GM18951 (cell line): ENCODE results near the gene FRS3.

Experiments used
- POLR2A ChIP-seq: IDR thresholded peaks from 4 replicates; pipeline ENCODE4 v1.6.1; 2011; ENCODE audit warnings: mild to moderate bottlenecking; ENCODE audit not compliant: insufficient read length, insufficient read depth; ENCODE audit errors: extremely low read depth
- in situ Hi-C: fragments of 300-500 bp; cut with MboI; formaldehyde crosslinking; loops from one replicate; pipeline ENCODE4 v1.12.0; 2022; ENCODE audit warnings: low sequenced_read_pairs, mixed read lengths, inconsistent platforms; ENCODE audit not compliant: unreplicated experiment

The FRS3 gene

DNA sequence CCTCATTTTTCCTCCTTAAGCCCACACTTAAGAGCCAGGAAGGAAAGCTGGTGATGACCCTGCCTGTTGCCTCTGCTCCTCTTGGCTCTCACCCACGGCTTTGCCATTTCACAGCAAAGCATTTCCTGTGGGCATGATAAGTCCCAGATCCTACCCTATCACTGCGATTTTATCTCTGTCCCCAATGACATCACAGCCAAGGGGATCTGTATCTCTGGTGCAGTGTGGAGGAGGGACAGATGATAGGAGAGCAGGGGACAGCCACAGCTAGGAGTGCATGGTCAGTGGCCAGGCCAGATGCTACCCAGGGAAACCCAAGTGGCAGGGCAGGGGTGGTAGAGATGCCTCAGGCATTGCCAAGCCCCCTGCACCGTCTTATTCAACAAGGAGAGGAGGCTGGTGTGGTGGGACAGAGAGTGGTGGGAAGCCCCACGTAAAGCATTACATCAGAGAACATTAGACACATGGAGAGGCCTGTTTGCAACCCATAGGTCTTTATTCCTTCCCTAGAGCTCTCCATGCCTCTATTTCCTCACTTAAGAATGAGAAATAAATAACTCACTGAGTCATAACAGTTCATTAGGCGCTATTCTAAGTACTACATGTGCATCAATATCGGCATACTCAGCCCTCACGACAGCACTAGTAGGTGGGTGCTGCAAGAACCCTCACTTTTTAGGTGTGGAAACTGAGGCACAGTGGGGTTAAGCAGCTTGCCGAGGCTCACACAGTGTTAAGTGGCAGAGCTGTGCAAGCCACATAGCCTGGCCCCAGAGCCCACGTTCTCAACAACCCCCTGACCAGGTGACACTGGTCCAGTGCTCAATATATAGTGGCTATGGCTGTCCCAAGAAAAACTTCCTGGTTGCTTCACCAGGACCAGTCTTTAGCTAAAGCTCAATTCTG lies 48.9 kb downstream of the FRS3 start:
- TF ChIP-seq POLR2A, result peak; percentile 20
- in situ Hi-C loops, result no loop called here

DNA sequence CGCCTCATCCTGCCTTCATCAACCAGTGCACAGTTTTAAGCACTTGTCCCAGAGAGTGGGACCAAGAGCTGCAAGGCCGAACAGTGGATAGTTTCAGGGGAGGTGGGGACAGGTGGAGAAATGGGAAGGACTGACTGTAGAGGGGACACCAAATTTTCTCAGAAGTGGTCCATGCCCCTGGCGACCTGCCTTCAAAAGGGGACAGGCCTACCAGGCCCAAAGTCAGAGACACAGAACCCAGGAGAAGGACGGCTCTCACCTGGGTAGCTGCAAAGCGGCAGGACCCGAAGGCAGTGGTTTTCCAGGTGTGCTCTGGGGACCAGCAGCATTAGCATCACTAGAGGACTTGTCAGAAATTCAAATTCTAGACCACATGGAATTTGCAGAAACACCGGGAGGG lies 50.1 kb downstream of the FRS3 start:
- no peak for TF ChIP-seq POLR2A
- in situ Hi-C loops, result no loop called here

DNA sequence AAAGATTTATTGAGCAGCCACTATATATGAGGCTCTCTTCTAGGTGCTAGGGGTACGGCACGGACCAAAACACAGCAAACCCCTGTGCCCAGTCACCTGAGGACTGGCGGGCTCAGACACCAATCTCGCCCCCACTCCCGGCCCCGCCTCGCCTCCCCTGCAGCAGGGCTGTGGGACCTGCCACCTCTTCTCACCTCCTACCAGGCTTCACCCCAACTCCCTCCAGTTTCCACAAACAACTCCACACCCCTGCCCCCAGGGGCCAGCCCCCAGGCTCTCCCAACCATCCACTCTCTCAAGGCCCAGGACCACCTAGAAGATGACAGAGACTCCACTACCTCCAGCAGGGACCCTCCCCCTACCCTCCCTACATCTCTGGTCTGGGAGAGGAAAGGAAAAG lies 50.7 kb downstream of the FRS3 start:
- in situ Hi-C loops, result no loop called here
- no peak for TF ChIP-seq POLR2A

DNA sequence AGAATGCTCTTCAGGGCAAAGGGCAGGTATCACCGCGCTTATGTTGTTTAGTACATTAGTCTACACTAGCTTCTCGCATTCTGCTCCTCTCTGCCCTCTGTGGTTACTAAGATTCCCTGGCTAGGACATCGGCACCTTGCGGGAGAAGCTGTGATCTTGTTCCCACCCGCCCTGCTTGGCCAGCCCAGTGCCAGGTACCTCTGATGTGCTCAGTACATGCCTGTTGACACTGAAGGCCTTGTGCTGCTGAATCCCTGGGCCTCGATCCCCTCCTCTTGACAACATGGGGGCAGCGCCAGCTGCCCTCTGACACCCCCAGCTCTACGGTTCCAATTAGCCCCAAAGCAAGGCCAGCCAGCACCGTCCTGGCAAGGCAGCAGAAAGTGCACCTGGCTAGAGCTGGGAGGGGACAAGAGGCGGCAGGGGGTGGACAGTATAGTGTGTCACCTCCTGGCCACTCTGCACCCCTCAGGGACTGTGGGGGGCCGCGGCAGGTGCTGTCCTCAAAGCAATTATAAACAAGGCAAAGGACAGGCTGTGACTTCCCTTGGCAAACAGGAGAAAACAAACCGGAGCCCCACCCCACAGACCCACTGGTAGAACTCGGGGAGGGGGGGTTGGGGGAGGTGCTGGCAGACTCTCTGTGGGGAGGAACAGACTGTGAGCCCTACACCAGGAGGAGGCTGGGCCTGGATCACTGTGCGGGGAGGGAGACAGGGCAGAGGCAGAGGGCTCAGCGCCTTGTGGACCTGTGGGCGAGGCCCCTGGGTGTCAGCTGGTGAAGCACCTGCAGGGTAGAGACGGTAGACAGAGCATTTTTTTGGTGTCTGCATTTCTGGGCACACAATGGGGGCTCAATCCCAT lies 51.4 kb downstream of the FRS3 start:
- in situ Hi-C loops, result no loop called here
- no peak for TF ChIP-seq POLR2A

DNA sequence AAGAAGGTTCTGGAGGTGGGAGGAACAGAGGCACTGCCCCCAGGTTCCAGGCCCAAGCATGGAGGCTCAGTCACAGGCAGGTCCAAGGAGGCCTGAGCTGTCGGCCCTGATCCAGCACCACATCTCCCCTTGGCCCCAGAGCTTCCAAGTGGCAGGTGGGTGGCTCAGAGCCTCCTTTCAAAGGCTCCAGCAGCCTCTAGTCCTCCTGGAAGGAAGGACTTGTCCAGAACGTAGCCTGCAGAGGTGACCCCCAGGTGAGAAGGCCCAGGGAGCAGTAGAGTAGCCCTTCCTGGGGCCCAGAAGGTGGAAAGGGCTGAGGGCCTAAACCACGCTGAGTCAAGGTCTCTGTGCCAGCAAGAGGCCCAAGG lies 52.0 kb downstream of the FRS3 start:
- no peak for TF ChIP-seq POLR2A
- in situ Hi-C loops, result no loop called here

DNA sequence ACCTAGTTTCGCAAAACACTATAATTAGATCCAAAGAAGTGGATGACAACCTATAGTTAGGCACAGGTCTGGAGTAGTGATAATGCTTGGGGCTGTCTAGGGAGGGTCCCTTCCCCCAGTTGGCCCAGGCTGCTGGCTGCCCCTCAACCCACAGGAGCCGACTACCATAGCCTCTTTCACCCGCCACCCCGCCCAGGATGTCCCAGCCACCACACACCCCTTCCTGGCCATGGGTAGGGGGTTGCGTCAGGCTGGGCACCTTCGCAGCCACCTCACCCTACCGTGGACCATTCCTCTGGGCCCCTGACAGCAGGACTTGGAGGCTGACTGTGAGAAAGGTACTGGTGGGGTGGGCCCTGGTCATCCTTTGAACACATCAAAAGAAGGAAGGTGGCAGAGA lies 52.8 kb downstream of the FRS3 start:
- in situ Hi-C loops, result no loop called here
- no peak for TF ChIP-seq POLR2A

DNA sequence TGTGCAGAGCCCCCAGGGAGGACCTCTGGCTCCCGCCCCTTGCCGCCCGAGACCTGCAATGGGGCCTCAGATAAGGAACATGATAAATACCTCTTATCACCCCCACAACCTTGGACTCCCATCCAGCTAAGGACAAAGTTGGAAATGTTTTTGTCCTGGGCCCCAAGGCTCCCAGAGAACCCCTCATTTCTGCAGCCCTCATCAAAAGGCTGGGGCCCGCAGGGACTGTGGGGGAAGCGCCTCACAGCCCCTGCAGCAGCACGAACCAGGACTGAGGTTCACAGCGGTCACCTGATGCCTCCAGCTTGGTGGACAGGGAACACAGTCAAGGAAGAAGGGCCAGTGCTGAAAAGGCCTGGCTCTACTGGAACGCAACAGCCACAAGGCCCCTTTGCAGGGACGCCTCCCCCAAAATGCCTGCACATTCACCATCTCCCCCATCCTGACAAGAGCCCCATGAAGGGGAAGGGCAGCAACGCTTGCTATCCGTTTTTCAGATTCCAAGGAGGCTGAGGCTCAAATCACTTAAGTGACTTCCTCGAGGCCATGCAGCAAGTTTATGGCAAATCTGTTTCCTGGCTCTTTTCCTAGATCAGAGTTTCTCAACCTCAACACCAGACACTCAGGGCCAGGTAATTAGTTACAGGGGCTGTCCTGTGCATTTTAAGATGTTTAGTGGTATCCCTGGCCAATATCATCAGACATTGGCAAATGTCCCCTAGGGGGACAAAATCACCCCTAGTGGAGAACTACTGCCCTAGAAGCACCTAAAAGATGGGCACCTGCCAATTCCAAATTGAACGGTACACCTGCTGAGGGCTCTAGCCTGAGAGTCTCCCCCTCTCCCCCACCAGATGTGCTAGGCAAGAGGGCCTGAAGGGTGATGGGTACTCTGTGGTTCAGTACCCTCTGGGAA lies 54.9 kb downstream of the FRS3 start:
- in situ Hi-C loops, result no loop called here
- TF ChIP-seq POLR2A, result no peak

DNA sequence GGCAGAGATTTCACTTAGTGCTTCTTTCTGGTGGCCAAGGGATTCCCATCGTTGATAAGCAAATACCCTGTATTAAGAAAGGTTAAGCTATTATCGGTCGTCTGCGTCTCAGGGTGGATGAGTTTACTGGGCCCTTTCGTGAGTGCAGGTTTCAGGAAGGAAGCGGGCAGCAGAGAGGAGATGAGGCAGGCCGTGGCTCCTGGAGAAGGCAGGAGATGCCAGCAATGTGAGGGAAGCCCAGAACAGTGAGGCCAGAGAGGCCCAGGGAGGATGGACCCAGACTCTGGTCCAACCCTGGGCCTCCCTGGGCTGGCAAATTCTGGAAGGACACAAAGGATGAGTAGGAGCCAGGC lies 55.5 kb downstream of the FRS3 start:
- in situ Hi-C loops, result no loop called here
- no peak for TF ChIP-seq POLR2A

DNA sequence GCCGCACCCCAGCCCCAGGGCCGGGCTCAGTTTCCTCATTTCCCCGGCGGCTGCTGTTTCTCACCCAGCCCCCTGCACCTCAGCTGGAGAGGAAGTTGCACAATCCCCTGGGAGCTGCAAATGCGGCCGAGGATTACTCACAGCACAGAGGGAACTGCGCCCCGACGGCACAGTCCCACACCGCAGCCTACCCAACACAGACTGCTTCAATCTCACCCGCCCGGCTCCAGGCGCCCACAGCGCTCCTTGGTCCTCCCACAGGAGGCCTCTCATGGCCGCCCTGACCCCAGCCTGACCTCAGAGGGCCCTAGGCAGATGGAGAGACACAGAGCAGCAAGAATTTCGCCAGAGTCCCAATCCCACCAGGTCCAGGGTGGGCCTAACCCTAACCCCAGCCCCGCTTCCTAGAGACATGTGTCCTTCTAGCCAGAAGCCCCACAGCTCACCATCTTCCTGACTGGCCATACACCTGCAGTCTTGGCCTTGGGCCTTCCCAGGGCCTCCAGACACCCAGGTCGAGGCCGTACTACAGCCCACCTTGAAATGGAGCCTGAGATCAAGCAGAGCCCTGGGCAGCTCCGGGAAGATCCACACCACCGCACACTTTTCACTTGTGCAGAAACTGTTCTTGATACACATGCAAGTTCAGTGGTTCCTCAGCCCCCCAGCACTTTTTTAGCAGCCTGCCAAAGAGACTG lies 56.0 kb downstream of the FRS3 start:
- TF ChIP-seq POLR2A, result peak; percentile 60
- in situ Hi-C loops, result no loop called here

DNA sequence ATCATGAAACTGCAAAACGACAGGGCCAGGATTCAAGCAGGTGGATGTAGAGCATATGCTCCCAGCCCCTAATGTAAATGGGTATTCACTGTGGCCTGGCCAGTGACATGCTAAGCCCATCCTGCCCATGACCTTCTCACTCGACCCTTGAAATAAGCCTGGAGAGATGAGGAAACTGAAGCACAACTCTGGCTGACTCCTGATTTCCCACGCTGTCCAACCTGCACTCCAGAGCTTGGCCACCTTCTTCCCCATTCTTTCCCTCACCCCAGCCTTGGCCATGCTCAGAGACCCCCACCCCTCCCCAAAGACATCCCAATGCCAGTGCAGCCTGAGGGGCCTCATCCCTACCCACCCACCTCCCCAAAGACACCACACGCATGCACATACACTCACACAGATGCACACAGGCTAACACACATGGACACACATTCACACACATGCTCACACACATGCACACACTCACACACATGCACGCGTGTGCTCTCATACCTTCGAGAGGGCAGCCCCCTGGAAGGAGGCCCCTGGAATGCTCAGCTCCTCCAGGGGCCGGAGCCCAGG lies 56.7 kb downstream of the FRS3 start:
- TF ChIP-seq POLR2A, result no peak
- in situ Hi-C loops, result no loop called here

DNA sequence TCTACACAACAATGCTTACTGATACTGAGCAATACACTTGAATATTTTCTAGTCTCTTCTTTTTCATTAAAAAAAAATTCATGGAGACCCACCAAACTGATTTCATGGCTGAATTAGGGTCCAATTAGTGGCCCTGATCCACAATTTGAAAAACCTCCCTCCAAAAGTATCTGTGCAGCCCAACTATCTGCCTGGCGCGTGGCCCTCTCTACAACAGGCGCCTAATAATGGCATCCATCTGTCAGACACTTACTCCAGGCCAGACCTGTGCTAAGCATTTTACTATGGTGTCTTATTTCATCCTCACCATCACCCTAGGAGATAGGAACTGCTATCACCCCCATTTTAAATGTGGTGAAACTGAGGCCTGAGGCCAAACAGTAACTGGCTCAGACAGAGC lies 58.3 kb downstream of the FRS3 start:
- no peak for TF ChIP-seq POLR2A
- in situ Hi-C loops, result no loop called here

DNA sequence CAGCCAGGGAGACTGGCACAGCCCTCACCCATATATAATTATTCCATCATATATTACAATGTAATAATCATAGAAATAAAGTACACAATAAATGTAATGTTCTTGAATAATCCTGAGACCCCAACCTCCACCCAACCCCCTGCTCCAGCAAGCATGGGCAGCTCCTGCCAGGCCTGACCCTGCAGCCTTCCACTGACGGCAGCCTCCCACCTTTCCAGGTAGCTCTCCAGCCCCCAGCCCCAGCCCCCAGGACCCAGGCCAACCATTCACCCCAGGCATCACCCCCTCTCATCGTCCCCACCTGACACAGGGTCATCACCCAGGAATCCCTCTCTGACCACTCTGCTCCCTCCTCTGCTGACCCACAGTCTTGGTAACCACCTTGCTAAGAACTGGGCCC lies 58.9 kb downstream of the FRS3 start:
- TF ChIP-seq POLR2A, result no peak
- in situ Hi-C loops, result no loop called here
